ENCODE measurements around the gene ATP13A2.

Gene ATP13A2

GRCh38 chr1:17032741-17033140 lies 21.0 kb upstream of the ATP13A2 start:
- DNase-seq (ENCODE audit: low read depth, low spot score), result no peak

- DNase-seq (ENCODE audit: low read depth, low spot score), result no peak
These were observed 19.7 kb upstream of the ATP13A2 start for GRCh38 chr1:17031436-17031835.

GRCh38 chr1:17030206-17030605 lies 18.5 kb upstream of the ATP13A2 start:
- DNase-seq (ENCODE audit: low read depth, low spot score), result no peak

- DNase-seq (ENCODE audit: low read depth, low spot score), result no peak
These were observed 17.0 kb upstream of the ATP13A2 start for GRCh38 chr1:17028662-17029188.

GRCh38 chr1:17027900-17028299 lies 16.2 kb upstream of the ATP13A2 start:
- DNase-seq (ENCODE audit: low read depth, low spot score), result no peak

- no peak for DNase-seq (ENCODE audit: low read depth, low spot score)
These were observed 15.7 kb upstream of the ATP13A2 start for GRCh38 chr1:17027403-17027802.

- no peak for DNase-seq (ENCODE audit: low read depth, low spot score)
These were observed 13.0 kb upstream of the ATP13A2 start for GRCh38 chr1:17024721-17025120.

GRCh38 chr1:17023573-17023972 lies 11.8 kb upstream of the ATP13A2 start:
- DNase-seq (ENCODE audit: low read depth, low spot score), result no peak

- no peak for DNase-seq (ENCODE audit: low read depth, low spot score)
These were observed 11.4 kb upstream of the ATP13A2 start for GRCh38 chr1:17023102-17023501.

GRCh38 chr1:17021896-17022295 lies 10.2 kb upstream of the ATP13A2 start:
- no peak for DNase-seq (ENCODE audit: low read depth, low spot score)

GRCh38 chr1:17020502-17020901 lies 8.8 kb upstream of the ATP13A2 start:
- DNase-seq (ENCODE audit: low read depth, low spot score), result no peak

- no peak for DNase-seq (ENCODE audit: low read depth, low spot score)
These were observed 7.1 kb upstream of the ATP13A2 start for GRCh38 chr1:17018849-17019248.

- DNase-seq (ENCODE audit: low read depth, low spot score), result no peak
These were observed 5.7 kb upstream of the ATP13A2 start for GRCh38 chr1:17017435-17017834.

GRCh38 chr1:17016317-17016661 lies 4.6 kb upstream of the ATP13A2 start:
- DNase-seq (ENCODE audit: low read depth, low spot score), result no peak

GRCh38 chr1:17014671-17015567 lies 3.2 kb upstream of the ATP13A2 start:
- DNase-seq (ENCODE audit: low read depth, low spot score), result no peak

- no peak for DNase-seq (ENCODE audit: low read depth, low spot score)
These were observed 2.0 kb upstream of the ATP13A2 start for GRCh38 chr1:17013491-17014320.

- DNase-seq (ENCODE audit: low read depth, low spot score), result peak; percentile 31
These were observed 1.2 kb upstream of the ATP13A2 start for GRCh38 chr1:17012775-17013490.

- DNase-seq (ENCODE audit: low read depth, low spot score), result no peak
These were observed 663 bp downstream of the ATP13A2 start for GRCh38 chr1:17011092-17011438.

GRCh38 chr1:17009706-17010105 lies 2.0 kb downstream of the ATP13A2 start:
- no peak for DNase-seq (ENCODE audit: low read depth, low spot score)

- DNase-seq (ENCODE audit: low read depth, low spot score), result no peak
These were observed 3.4 kb downstream of the ATP13A2 start for GRCh38 chr1:17008208-17008855.

- DNase-seq (ENCODE audit: low read depth, low spot score), result no peak
These were observed 4.6 kb downstream of the ATP13A2 start for GRCh38 chr1:17007121-17007520.

GRCh38 chr1:17005365-17005740 lies 6.4 kb downstream of the ATP13A2 start:
- no peak for DNase-seq (ENCODE audit: low read depth, low spot score)

Measured in brain pericyte (primary cell).